PC-3 (cell line): ENCODE results near the gene OR2W3.
A peak's percentile ranks its signal among the peaks of the same experiment; 100 is the strongest.

ENCODE experiments used
- CTCF ChIP-seq: fragments of 300-600 bp; sonication (generic); conservative IDR thresholded peaks from 2 replicates; pipeline ENCODE4 v1.5.1; 2017; ENCODE audit warnings: antibody characterized with exemption, low read depth, mild to moderate bottlenecking, low read length
- EZH2 ChIP-seq: fragments of 300-600 bp; sonication (generic); IDR thresholded peaks from one replicate; pipeline ENCODE4 v1.6.1; 2017; ENCODE audit warnings: antibody characterized with exemption, mild to moderate bottlenecking, low read length; ENCODE audit not compliant: unreplicated experiment

GRCh38 chr1:247857069-247857984, 38.1 kb upstream of the OR2W3 start, which contains the start of gene TRIM58:
- TF ChIP-seq CTCF: peak; percentile 85
- TF ChIP-seq EZH2: no peak
